Measurements from ENCODE around the gene TPRX1. TPM values are rescaled to one million over a fixed set of nuclear protein-coding genes. Genes with fewer than 3 reads are reported as not detected.

TPRX1 gene
- total RNA-seq, 1 donor from 2014 or later: not detected

- DNase-seq (ENCODE audit: low read depth): no peak
- Histone ChIP-seq H3K4me3 (ENCODE audit: low read depth, low read length) (no peak overlapping the region), H3K36me3 (ENCODE audit: control insufficient read depth, insufficient read depth, low read length) (peaks cover 4% of the 10 kb centered on the region), H3K27me3 (ENCODE audit: control insufficient read depth, insufficient read depth, low read length) (no peaks in the 10 kb centered on the region)
- TF ChIP-seq, protein P1, sequence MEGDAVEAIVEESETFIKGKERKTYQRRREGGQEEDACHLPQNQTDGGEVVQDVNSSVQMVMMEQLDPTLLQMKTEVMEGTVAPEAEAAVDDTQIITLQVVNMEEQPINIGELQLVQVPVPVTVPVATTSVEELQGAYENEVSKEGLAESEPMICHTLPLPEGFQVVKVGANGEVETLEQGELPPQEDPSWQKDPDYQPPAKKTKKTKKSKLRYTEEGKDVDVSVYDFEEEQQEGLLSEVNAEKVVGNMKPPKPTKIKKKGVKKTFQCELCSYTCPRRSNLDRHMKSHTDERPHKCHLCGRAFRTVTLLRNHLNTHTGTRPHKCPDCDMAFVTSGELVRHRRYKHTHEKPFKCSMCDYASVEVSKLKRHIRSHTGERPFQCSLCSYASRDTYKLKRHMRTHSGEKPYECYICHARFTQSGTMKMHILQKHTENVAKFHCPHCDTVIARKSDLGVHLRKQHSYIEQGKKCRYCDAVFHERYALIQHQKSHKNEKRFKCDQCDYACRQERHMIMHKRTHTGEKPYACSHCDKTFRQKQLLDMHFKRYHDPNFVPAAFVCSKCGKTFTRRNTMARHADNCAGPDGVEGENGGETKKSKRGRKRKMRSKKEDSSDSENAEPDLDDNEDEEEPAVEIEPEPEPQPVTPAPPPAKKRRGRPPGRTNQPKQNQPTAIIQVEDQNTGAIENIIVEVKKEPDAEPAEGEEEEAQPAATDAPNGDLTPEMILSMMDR (IDR thresholded peaks at IDR 0.05; ENCODE audit: insufficient read depth, low read length, poor library complexity, severe bottlenecking): no peak
These were observed 47.3 kb downstream of the TPRX1 start for GRCh38 chr19:47756953-47757608.

- no peak for DNase-seq (ENCODE audit: low read depth)
- TF ChIP-seq, protein P1 (IDR thresholded peaks at IDR 0.05; ENCODE audit: insufficient read depth, low read length, poor library complexity, severe bottlenecking): no peak
- no peak overlapping the region for H3K4me3 ChIP-seq (ENCODE audit: low read depth, low read length)
- H3K36me3 ChIP-seq (ENCODE audit: control insufficient read depth, insufficient read depth, low read length): peaks cover 4% of the 10 kb centered on the region
- H3K27me3 ChIP-seq (ENCODE audit: control insufficient read depth, insufficient read depth, low read length): no peaks in the 10 kb centered on the region
These were observed 47.8 kb downstream of the TPRX1 start for GRCh38 chr19:47756627-47756929.

- no peaks in the 10 kb centered on the region for H3K27me3 ChIP-seq (ENCODE audit: control insufficient read depth, insufficient read depth, low read length)
- H3K4me3 ChIP-seq (ENCODE audit: low read depth, low read length): no peak overlapping the region
- TF ChIP-seq, protein P1 (IDR thresholded peaks at IDR 0.05; ENCODE audit: insufficient read depth, low read length, poor library complexity, severe bottlenecking): no peak
- peaks cover 4% of the 10 kb centered on the region for H3K36me3 ChIP-seq (ENCODE audit: control insufficient read depth, insufficient read depth, low read length)
- no peak for DNase-seq (ENCODE audit: low read depth)
These were observed 48.4 kb downstream of the TPRX1 start for GRCh38 chr19:47755762-47756626.

DNA sequence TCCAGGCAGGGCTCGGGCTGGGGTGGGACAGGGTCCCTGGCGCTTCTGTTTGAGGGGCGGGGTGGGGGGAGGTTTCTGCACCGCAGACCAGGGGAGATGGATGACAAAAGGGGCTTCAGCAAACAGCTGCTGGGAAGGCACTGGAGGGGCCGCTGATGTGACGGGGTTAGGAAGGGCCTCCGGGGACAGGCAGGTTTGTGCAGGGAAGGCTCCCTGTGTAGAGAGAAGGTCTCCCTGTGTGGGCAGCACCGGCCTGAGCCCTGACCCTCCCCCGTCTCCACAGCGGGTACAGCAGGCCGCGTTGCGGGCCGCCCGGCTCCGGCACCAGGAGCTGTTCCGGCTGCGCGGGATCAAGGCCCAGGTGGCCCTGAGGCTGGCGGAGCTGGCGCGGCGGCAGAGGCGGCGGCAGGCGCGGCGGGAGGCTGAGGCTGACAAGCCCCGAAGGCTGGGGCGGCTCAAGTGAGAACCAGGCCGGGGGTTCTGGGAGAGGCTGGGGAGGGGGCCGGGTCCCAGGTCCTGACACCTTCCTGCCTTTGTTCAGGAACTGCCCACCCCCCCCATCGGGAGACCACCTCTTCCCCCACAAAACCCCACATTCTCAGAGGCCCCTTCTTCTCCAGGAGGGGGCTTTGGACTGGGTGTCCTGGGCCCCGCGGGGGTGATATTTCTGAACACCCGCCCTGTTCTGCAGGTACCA is 49.1 kb downstream of the TPRX1 start:
- peaks cover 4% of the 10 kb centered on the region for H3K36me3 ChIP-seq (ENCODE audit: control insufficient read depth, insufficient read depth, low read length)

GRCh38 chr19:47754206-47755064 is 49.9 kb downstream of the TPRX1 start:
- no peak for DNase-seq (ENCODE audit: low read depth)

More for the DNA sequence above, 49.1 kb downstream of the TPRX1 start:
- no peak for DNase-seq (ENCODE audit: low read depth)
- TF ChIP-seq, protein P1 (IDR thresholded peaks at IDR 0.05; ENCODE audit: insufficient read depth, low read length, poor library complexity, severe bottlenecking): no peak
- Histone ChIP-seq H3K27me3 (ENCODE audit: control insufficient read depth, insufficient read depth, low read length) (no peaks in the 10 kb centered on the region), H3K4me3 (ENCODE audit: low read depth, low read length) (no peak overlapping the region)

More at GRCh38 chr19:47754206-47755064, 49.9 kb downstream of the TPRX1 start:
- no peak overlapping the region for H3K4me3 ChIP-seq (ENCODE audit: low read depth, low read length)
- H3K27me3 ChIP-seq (ENCODE audit: control insufficient read depth, insufficient read depth, low read length): no peaks in the 10 kb centered on the region
- TF ChIP-seq, protein P1 (IDR thresholded peaks at IDR 0.05; ENCODE audit: insufficient read depth, low read length, poor library complexity, severe bottlenecking): no peak
- H3K36me3 ChIP-seq (ENCODE audit: control insufficient read depth, insufficient read depth, low read length): peaks cover 6% of the 10 kb centered on the region

Measured in kidney epithelial cell (primary cell).